H1 (cell line): ENCODE measurements around the gene FCF1. TPM values are rescaled to one million over a fixed set of nuclear protein-coding genes. Genes with fewer than 3 reads are reported as not detected.

Experiments used
- CTCF ChIA-PET: fragments of 300-600 bp; sonication (Branson Sonifier 250); formaldehyde crosslinking; loops from one replicate; lab custom pipeline; 2021; ENCODE audit not compliant: partially characterized antibody; lab: Charles Lee
- POLR2A ChIA-PET: fragments of 300-600 bp; sonication (Branson Sonifier 250); formaldehyde crosslinking; loops from one replicate; lab custom pipeline; 2021; ENCODE audit warnings: inconsistent platforms; ENCODE audit not compliant: partially characterized antibody; lab: Charles Lee
- DNase-seq, 2 experiments: peaks; one replicate each; pipeline versions ENCODE4 v3.0.0 to v3.0.0-alpha.2; 2010 to 2022; ENCODE audit warnings: low spot score in 2 of 2, low read depth in 1 of 2, mixed read lengths in 1 of 2
- FAIRE-seq: peaks from 2 replicates; lab custom pipeline; 2011; peaks lifted over from hg19 to GRCh38; lab: Jason Lieb, UNC
- H2AFZ ChIP-seq: 2 replicates; pipeline ENCODE4 v1.8.1; 2012; ENCODE audit warnings: low read length, inconsistent platforms
- H2AK5ac ChIP-seq: 2 replicates; pipeline ENCODE4 v1.6.1; 2013; ENCODE audit warnings: low read depth, low read length
- H2BK120ac ChIP-seq: replicated peaks from 2 replicates; pipeline ENCODE3; 2013; ENCODE audit warnings: low read depth, low read length, inconsistent platforms
- H2BK12ac ChIP-seq: 2 replicates; pipeline ENCODE4 v1.6.1; 2013; ENCODE audit warnings: low read depth, low read length
- H2BK15ac ChIP-seq: 2 replicates; pipeline ENCODE4 v1.6.1; 2013; ENCODE audit warnings: low read length
- H2BK20ac ChIP-seq: 2 replicates; pipeline ENCODE4 v1.6.1; 2013; ENCODE audit warnings: low read length
- H2BK5ac ChIP-seq: 2 replicates; pipeline ENCODE4 v1.6.1; 2013; ENCODE audit warnings: low read depth, low read length
- H3K14ac ChIP-seq: 2 replicates; pipeline ENCODE4 v1.6.1; 2013; ENCODE audit warnings: inconsistent platforms; ENCODE audit not compliant: insufficient read length
- H3K18ac ChIP-seq: 2 replicates; pipeline ENCODE4 v1.6.1; 2013; ENCODE audit warnings: low read length; ENCODE audit errors: extremely low read depth
- H3K23ac ChIP-seq: 2 replicates; pipeline ENCODE4 v1.6.1; 2013; ENCODE audit warnings: inconsistent platforms; ENCODE audit not compliant: insufficient read length
- H3K23me2 ChIP-seq: 2 replicates; pipeline ENCODE4 v1.6.1; 2013; ENCODE audit warnings: low read depth, low read length
- H3K27ac ChIP-seq: 2 replicates; pipeline ENCODE4 v1.6.1; 2011; ENCODE audit warnings: low read depth, low read length, inconsistent platforms
- H3K27me3 ChIP-seq, 4 experiments: replicated peaks in 1 of 4; 1 replicate in 1 of 4; 2 replicates in 3 of 4; pipeline versions ENCODE4 v1.6.1 to v1.8.1; 2011 to 2013; ENCODE audit warnings: low read length in 3 of 4, mild to moderate bottlenecking in 3 of 4, inconsistent platforms in 2 of 4, mixed read lengths in 2 of 4, moderate library complexity in 1 of 4; ENCODE audit not compliant: control insufficient read depth in 3 of 4, insufficient read depth in 3 of 4; ENCODE audit errors: extremely low read depth in 1 of 4
- H3K36me3 ChIP-seq, 4 experiments: 2 replicates each; pipeline versions ENCODE4 v1.6.1 to v1.8.1; 2011 to 2013; ENCODE audit warnings: mild to moderate bottlenecking in 4 of 4, low read length in 3 of 4, moderate library complexity in 2 of 4, control low read depth in 1 of 4, inconsistent platforms in 1 of 4; ENCODE audit not compliant: insufficient read depth in 4 of 4, control insufficient read depth in 2 of 4
- H3K4ac ChIP-seq: replicated peaks from 2 replicates; pipeline ENCODE3; 2013; ENCODE audit warnings: low read length, low read depth, mixed read lengths, inconsistent platforms; ENCODE audit not compliant: insufficient read length
- H3K4me1 ChIP-seq, 4 experiments: replicated peaks in 1 of 4; 1 replicate in 1 of 4; 2 replicates in 3 of 4; pipeline versions ENCODE4 v1.6.1 to v1.8.1; 2011 to 2013; ENCODE audit warnings: low read length in 3 of 4, inconsistent platforms in 2 of 4, mixed read lengths in 1 of 4; ENCODE audit not compliant: insufficient read depth in 4 of 4, control insufficient read depth in 3 of 4
- H3K4me2 ChIP-seq, 2 experiments: 2 replicates each; pipeline versions ENCODE4 v1.6.1 to v1.8.1; 2011 to 2013; ENCODE audit warnings: low read depth in 2 of 2, low read length in 2 of 2, control low read depth in 1 of 2, inconsistent platforms in 1 of 2, mild to moderate bottlenecking in 1 of 2; ENCODE audit not compliant: insufficient read depth in 1 of 2
- H3K4me3 ChIP-seq, 4 experiments: fragments of 200-600, 300-600 bp in 1 of 4; sonication (generic), shearing (Covaris generic), sonication (Bioruptor Twin) in 1 of 4; 2 replicates each; pipeline versions ENCODE4 v1.5.1 to v1.8.1; 2011 to 2016; ENCODE audit warnings: low read length in 4 of 4, low read depth in 3 of 4, control low read depth in 2 of 4, inconsistent platforms in 2 of 4, mild to moderate bottlenecking in 2 of 4, mixed read lengths in 1 of 4, moderate library complexity in 1 of 4; ENCODE audit not compliant: insufficient read depth in 2 of 4; ENCODE audit errors: extremely low read depth in 1 of 4
- H3K56ac ChIP-seq: replicated peaks from 2 replicates; pipeline ENCODE3; 2013; ENCODE audit warnings: low read depth, mild to moderate bottlenecking, mixed read lengths, low read length, inconsistent platforms; ENCODE audit not compliant: insufficient read length
- H3K79me1 ChIP-seq: 2 replicates; pipeline ENCODE4 v1.6.1; 2013; ENCODE audit warnings: low read depth, low read length, control low read depth
- H3K79me2 ChIP-seq, 2 experiments: 2 replicates each; pipeline versions ENCODE4 v1.6.1 to v1.8.1; 2012 to 2013; ENCODE audit warnings: low read length in 2 of 2, mild to moderate bottlenecking in 2 of 2, inconsistent platforms in 1 of 2; ENCODE audit not compliant: insufficient read depth in 2 of 2, control insufficient read depth in 1 of 2
- H3K9ac ChIP-seq, 4 experiments: replicated peaks in 1 of 4; 1 replicate in 1 of 4; 2 replicates in 3 of 4; pipeline versions ENCODE4 v1.6.1 to v1.8.1; 2011 to 2013; ENCODE audit warnings: low read depth in 3 of 4, low read length in 3 of 4, control low read depth in 2 of 4, mild to moderate bottlenecking in 2 of 4, moderate library complexity in 2 of 4, inconsistent platforms in 1 of 4; ENCODE audit errors: extremely low read depth in 1 of 4
- H3K9me3 ChIP-seq, 2 experiments: 2 replicates each; pipeline versions ENCODE4 v1.6.1 to v1.8.1; 2012 to 2013; ENCODE audit warnings: mild to moderate bottlenecking in 2 of 2, moderate library complexity in 2 of 2, control low read depth in 1 of 2, inconsistent platforms in 1 of 2, low read depth in 1 of 2, low read length in 1 of 2, mixed read lengths in 1 of 2; ENCODE audit not compliant: insufficient read depth in 2 of 2
- H4K20me1 ChIP-seq, 2 experiments: replicated peaks in 1 of 2; 2 replicates each; pipeline versions ENCODE3 to v1.8.1; 2011 to 2013; ENCODE audit warnings: inconsistent platforms in 2 of 2, low read length in 2 of 2, mild to moderate bottlenecking in 1 of 2; ENCODE audit not compliant: insufficient read depth in 2 of 2, control insufficient read depth in 1 of 2
- H4K5ac ChIP-seq: 2 replicates; pipeline ENCODE4 v1.6.1; 2013; ENCODE audit warnings: low read length, low read depth, mixed read lengths, inconsistent platforms; ENCODE audit not compliant: insufficient read length
- H4K8ac ChIP-seq: 2 replicates; pipeline ENCODE4 v1.8.0; 2013; ENCODE audit warnings: mild to moderate bottlenecking, moderate library complexity, low read length, inconsistent platforms; ENCODE audit not compliant: insufficient read depth; ENCODE audit errors: extremely low read depth
- H4K91ac ChIP-seq: replicated peaks from 2 replicates; pipeline ENCODE3; 2013; ENCODE audit warnings: low read length, mixed read lengths, inconsistent platforms; ENCODE audit not compliant: insufficient read length
- HDAC2 ChIP-seq, 2 experiments: fragments of 300-600 bp in 1 of 2; sonication (generic) in 1 of 2; IDR thresholded peaks; 2 replicates each; pipeline ENCODE4 v1.6.1; 2011 to 2012; ENCODE audit warnings: low read depth in 2 of 2, low read length in 2 of 2, mild to moderate bottlenecking in 2 of 2, moderate library complexity in 2 of 2, borderline replicate concordance in 1 of 2, inconsistent platforms in 1 of 2
- WGBS, 2 experiments: shearing (Covaris generic) in 1 of 2; methylation state at CpG; one replicate each; pipeline versions ENCODE4 v1.1.6 to v1.1.7; 2013 to 2015; ENCODE audit warnings: low lambda C conversion rate in 2 of 2, mixed read lengths in 2 of 2, inconsistent platforms in 1 of 2, low coverage in 1 of 2, missing lambda C conversion rate in 1 of 2; ENCODE audit not compliant: insufficient replicate concordance in 2 of 2, insufficient coverage in 1 of 2, insufficient read length in 1 of 2; ENCODE audit errors: extremely low coverage in 1 of 2, missing lambda C conversion rate in 1 of 2; 5-methylcytosine and 5-hydroxymethylcytosine counted together
- polyA plus RNA-seq, 7 experiments: library from polyadenylated mRNA; depleted of rRNA in 3 of 7; stranded (reverse) in 5 of 7; unstranded in 2 of 7; fragments of >200 nt in 5 of 7; fragments of 200-250 nt in 2 of 7; gene quantifications; 1 replicate in 5 of 7; 2 replicates in 1 of 7; 4 replicates in 1 of 7; pipeline versions ENCODE4 v1.2.1 to v1.2.3, GENCODE V29; 2011 to 2013; ENCODE audit warnings: missing spikeins in 2 of 7, mixed read lengths in 2 of 7
- total RNA-seq: library from RNA; stranded (reverse); fragmentation: NEBNext Ultra II Directional; extraction: Animal tissue kit (Norgen Biotek cat#: 25700); gene quantifications from 2 replicates; pipeline ENCODE4 v1.2.1, GENCODE V29; 2021

FCF1 gene
- total and polyA plus RNA-seq, 2 of the 8 experiments (the other 6 are each of a cell fraction or from before 2014, with no cell fraction given) = 48.1 to 84.3 TPM

DNA sequence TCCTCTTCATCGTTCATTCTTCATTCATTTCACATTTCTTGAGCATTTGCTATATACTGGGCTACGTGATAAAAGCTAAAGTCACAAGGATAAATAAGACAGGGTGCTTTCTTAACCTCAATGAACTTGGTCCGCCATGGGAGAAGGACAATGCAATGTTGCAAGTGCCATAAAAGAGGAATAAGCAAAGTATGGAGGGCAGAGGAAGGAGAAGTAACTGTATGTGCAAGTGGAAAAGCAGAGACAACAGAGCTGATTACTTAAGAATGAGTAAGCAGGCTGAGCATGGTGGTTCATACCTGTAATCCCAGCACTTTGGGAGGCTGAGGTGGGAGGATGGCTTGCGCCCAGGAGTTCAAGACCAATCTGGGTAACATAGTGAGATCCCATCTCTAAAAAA lies 14.5 kb upstream of the FCF1 start:
- Histone ChIP-seq H2BK5ac (no peak overlapping the region), H3K23ac (no peak overlapping the region), H2AFZ (no peak overlapping the region), H4K8ac (no peak overlapping the region; the same call in 1 of the 2 replicates), H3K79me2 (peaks cover 0 to 63% of the 10 kb centered on the region in 2 experiments; a peak in 2 of 4 replicates), H3K27ac (no peak overlapping the region), H3K79me1 (peaks cover 3% of the 10 kb centered on the region), H3K14ac (no peak overlapping the region), H2BK20ac (no peak overlapping the region), H2AK5ac (no peak overlapping the region), H4K91ac (no peak overlapping the region), H3K23me2 (no peaks in the 10 kb centered on the region), H3K9ac (no peak overlapping the region), H4K20me1 (peaks cover 0 to 4% of the 10 kb centered on the region in 2 experiments), H3K18ac (no peak overlapping the region), H2BK15ac (no peak overlapping the region), H3K4me2 (no peak overlapping the region), H3K36me3 (peaks cover 0 to 3% (median 3%) of the 10 kb centered on the region in 4 experiments; a peak in 2 of 8 replicates), H2BK12ac (no peak overlapping the region), H3K4me3 (no peak overlapping the region), H3K56ac (no peak overlapping the region), H3K4me1 (no peaks in the 10 kb centered on the region), H3K9me3 (peaks cover 16 to 17% of the 10 kb centered on the region in 2 experiments; a peak in 3 of 4 replicates), H3K4ac (no peak overlapping the region), H4K5ac (no peak overlapping the region), H2BK120ac (no peak overlapping the region), H3K27me3 (no peaks in the 10 kb centered on the region)
- no peak for DNase-seq
- no peak for FAIRE-seq
- POLR2A ChIA-PET = no interaction called here
- 92% methylated on average over 4 of the region's 4 CpGs; no CpG with 5 or more reads in 1 of the 2 experiments for WGBS, 2 experiments
- CTCF ChIA-PET = interaction anchor here (0.6 kb wide), 1 partner anchor 1209 kb away, joined by 3 read pairs; no protein-coding TSS in a partner anchor
- TF ChIP-seq HDAC2 (IDR thresholded peaks at IDR 0.05; ENCODE audit: borderline replicate concordance in 1 of 2, low read depth in 2 of 2, low read length in 2 of 2) = no peak
